Measurements from ENCODE around the gene DMRTA2. TPM values are rescaled to one million over a fixed set of nuclear protein-coding genes. Genes with fewer than 3 reads are reported as not detected.

Gene DMRTA2
- 1.1 and 1.8 TPM in 2 replicates for total RNA-seq (2014; rRNA removed; shearing (Covaris generic))

DNA sequence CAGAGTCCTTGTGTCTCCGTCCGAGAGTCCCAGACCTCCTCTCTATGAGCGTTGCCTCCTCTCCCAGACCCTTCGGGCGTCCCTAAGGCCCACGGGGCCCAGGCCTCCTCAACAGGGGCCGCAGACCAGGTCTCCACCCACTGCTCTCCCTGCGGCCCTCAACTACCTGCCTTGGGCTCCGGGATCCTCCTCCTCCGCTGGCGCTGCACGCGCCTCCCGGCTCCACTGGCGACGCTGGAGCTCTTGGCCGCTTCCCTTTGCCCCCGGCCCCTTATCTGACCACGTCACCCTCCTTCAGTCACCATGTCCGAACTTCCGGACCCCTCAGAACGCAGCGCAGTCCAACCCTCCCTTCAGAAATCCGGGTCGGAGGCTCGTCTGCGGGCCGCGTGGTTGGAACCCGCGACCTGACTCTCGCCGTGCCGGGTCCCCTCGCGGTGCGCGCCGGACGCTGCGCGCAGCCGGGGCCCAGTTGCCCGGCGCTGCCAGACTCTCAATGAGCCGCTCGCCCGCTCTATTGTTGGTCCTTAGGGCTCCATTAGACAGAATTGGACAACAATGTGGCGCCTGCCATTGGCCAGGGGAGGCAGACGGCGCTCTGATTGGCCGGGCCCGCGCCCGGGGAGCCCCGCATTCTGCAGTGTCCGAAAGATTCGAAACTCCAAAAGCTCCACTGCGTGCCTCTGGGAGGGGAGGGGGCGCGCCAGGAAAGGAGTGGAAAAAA is at the start of gene DMRTA2:
DMRTA2 (minus strand) TSS at position 498 of the 724 bp plus-strand sequence. CDS start 1,907 bp downstream, outside the sequence.
- peak; percentile 24 for DNase-seq (ENCODE audit: low spot score)

DNA sequence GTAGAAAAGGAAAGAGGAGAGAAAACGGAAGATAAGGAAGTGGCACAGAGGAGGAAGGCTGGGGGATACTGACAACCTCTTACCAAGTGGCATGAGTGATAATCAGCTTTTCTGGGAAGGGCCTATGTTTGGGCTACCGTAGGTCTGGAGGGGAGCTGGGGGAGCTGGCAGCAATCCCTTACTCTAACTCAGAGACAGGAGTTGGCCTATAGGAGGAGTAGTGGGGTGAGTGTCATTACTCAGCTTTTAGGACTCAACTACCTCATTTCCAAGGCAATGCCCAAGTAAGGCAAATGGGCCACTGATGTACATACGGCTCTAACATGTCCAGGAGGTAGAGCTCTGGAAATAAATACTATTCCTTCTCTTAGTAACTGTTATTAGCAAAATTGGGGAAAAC is 48.7 kb upstream of the DMRTA2 start:
- DNase-seq (ENCODE audit: low spot score), result no peak

DNA sequence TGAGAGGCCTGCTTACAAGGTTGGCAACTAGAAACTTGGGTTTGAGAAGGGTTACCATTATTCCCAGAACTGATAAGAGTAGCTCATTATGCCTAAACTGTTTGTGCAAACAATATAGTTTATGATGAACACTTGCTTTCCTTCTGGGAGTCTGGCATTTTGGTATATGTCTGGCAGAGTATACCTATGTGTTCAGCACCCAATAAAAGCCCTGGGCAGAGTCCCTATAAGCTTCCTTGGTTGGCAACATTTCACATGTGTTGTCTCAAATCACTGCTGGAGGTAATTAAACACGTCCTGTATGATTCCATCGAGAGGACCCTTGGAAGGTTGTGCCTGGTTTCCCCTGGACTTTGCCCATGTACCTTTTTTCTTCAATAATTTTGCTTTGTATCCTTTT is 39.7 kb upstream of the DMRTA2 start:
- DNase-seq (ENCODE audit: low spot score), result no peak

DNA sequence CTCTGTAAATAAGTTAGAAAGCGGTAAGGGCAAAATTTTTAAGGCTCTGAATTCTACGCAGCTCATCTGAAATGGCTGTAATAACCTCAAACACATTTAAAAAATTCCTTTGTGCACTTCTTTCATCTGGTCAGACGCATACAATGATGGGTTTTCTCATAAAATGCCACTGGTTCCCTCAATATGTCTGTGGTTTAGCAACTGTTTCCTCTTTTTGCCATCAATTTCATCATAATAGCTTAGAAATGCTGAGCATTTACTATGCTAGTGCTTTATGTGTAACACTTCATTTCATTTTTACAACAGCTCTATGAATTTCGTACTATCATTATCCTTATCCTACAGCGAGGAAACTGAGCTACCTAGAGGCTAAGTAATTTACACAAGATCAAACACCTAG is 35.3 kb upstream of the DMRTA2 start:
- DNase-seq (ENCODE audit: low spot score), result no peak

DNA sequence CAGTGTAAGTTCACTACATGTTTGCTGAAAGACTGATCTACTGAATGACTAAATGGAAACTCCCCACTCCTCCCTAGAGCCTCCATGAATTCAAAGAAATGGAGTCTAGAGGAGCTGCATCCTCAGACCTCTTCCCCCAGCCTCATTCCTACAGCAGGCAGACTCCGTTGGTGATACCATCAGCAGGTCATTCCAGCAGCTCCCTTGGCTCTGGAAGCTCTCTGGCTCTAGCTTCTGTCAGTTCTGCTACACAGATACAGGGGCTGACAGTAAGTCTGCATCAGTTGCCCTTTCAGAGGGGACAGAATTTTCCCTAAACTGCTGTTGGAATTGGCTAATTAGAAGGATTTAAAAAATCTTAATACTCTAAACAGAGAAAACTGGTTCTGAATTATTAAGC is 31.7 kb upstream of the DMRTA2 start:
- DNase-seq (ENCODE audit: low spot score), result no peak

DNA sequence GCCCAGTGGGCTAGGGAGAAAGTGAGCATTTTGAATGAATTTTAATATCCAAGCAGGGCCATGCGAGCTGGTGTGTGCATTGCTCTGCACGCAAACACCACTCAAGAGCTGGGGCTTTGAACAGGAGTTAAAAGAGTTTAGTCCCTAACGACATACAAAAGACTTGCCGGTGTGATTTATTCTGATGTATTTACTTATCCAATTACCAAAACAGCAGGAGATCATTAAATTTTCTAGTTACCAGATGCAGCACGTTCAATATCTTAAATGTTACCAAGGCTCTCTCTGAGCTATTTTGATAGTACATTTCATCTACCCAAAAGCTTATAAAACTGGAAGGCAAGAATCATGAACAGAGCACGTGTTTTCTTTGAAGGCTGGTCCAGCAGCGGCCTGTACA is 30.0 kb upstream of the DMRTA2 start:
- no peak for DNase-seq (ENCODE audit: low spot score)

DNA sequence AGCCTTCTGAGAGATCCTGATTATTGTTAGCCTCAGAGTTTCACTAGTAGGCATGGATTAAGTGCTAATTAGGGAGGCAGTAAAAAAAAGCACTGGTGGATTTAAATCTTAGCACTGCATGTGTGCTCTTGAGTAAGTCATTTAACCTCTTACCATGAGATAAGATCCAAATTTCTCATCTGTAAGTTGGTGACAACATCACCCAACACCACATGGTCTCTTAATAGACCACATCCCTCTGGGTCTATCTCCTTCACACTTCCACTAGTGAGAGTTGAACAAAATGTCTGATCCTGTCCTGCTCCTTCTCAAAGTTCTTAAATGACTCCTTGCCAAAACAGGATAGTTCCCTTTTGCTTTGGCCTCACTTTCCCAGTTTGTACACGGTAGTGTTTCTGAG is 29.5 kb upstream of the DMRTA2 start:
- DNase-seq (ENCODE audit: low spot score), result no peak

DNA sequence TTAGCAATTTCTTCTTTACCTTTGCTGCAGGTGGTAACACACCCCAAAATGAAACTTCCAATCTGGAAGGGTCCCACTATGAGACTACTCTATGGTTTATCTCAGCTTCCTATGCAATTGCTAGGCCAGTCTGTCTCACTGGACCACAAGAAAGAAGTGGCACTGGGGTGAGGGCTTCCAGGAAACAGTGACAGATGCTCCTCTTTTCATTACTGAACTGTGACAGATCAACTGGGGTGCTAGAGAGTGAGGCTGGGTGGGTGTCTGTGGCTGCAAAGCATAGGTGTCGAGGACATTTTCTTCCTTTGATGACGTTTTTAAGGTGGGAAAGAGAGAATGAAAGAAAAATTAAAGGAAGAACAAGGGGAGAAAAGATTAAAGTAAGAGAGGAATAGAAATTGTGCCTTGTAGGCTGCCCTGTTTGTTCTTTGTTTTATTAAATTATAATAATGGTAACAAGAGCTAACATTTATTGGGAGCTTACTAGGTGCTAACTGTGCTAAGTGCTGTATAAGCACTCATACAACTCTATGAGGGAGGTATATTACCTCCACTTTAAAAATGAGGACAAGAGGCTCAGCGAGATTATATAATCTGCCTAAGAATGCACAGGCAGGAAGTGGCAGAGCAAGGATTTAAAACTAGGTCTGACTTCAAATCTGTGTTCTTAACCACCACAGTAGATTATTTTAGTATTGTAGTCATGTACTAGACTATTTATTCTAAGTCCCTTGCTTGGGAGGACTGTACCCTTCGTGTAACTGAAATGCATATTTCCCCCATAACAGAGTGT is 27.8 kb upstream of the DMRTA2 start:
- no peak for DNase-seq (ENCODE audit: low spot score)

DNA sequence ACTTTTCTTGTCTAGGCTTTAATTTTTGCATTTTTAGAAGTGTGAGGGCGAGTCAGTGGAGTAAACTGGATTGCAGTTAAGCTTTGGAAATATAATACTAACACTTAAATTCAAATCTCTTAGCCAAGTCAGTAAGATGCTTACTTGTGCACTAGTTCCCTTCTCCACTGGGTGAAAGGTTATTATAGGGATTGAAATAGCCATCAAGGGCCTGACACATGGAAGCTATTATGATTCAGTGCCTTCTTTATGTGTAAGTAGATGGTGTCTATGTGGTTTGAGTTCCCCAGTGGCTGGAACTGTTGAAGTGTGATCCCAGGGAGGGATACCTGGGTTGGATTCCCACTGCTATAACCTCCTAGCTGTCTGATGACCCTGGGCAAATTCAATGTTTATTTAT is 24.7 kb upstream of the DMRTA2 start:
- no peak for DNase-seq (ENCODE audit: low spot score)

DNA sequence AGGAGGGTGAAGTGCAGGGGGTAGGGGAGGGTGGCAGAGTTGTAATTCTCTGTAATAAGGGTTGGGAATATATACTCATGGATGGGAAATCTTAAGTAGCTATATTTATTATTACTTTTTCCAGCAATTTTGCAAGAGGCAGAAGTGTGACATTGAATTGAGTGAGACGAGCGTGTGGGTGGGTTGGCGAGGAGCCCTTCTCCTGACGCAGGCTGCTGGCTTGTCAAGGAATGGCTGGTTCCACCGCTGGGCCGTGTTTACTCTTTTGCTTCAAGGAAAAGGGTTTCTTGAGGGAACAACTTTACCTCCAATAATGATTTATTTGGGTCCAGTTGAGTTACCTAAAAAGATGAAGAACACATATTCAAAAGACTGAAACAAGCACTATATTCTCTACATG is 17.9 kb upstream of the DMRTA2 start:
- DNase-seq (ENCODE audit: low spot score), result no peak

DNA sequence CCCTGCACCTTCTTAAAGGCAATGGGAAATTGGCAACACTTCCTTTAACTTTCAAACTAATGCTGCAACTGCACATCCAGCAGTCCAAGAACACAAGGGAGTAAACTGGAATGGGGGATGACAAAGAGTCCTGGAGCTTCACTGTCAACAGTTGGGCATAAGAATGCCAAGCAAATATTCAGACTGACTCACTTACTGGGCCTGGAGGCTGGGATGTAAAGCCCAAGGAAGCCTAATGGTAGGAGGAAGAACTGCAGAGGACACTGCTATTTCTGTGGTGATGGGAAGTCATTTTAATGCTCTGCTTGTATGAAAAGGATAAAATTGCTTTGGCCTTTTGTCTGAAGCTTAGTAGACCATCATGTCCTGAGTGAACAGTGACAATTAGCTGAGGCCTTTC is 15.7 kb upstream of the DMRTA2 start:
- DNase-seq (ENCODE audit: low spot score), result peak; percentile 2

DNA sequence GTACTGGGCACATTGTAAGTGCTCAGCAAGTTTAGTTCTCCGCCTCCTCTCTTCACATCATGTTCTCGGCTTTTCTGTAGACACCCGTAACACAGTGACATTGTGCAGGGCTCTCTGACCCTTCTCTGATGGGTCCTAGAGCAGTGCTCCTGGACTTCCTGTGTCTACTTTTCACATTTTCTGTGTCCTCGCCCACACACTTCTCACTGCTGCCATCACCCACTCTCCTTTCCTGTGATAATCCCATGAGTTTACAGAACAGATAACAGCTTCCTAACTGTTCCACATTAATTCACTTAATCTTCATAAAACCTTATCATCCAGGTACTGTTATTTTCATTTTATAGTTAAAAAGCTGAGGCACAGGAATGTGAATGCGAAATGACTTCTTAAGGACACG is 13.2 kb upstream of the DMRTA2 start:
- DNase-seq (ENCODE audit: low spot score), result no peak

DNA sequence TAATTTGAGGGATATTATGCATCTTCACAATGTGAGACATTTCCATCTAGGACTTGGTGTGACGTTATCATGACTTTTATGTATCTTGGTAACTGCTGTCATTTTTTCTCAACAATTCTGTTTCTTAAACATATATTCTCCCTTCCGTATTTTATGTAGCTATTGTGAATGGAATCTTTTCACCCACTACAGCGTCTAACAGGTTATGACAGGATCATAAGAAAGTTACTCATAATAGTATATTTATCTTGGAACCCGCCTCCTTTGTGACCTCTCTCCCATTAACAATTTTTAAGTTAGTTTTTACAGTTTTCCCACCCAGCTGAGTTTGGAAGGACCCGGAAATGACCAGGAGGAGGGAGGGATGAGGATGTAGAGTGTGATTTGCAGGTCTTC is 6.8 kb upstream of the DMRTA2 start:
- DNase-seq (ENCODE audit: low spot score), result no peak

DNA sequence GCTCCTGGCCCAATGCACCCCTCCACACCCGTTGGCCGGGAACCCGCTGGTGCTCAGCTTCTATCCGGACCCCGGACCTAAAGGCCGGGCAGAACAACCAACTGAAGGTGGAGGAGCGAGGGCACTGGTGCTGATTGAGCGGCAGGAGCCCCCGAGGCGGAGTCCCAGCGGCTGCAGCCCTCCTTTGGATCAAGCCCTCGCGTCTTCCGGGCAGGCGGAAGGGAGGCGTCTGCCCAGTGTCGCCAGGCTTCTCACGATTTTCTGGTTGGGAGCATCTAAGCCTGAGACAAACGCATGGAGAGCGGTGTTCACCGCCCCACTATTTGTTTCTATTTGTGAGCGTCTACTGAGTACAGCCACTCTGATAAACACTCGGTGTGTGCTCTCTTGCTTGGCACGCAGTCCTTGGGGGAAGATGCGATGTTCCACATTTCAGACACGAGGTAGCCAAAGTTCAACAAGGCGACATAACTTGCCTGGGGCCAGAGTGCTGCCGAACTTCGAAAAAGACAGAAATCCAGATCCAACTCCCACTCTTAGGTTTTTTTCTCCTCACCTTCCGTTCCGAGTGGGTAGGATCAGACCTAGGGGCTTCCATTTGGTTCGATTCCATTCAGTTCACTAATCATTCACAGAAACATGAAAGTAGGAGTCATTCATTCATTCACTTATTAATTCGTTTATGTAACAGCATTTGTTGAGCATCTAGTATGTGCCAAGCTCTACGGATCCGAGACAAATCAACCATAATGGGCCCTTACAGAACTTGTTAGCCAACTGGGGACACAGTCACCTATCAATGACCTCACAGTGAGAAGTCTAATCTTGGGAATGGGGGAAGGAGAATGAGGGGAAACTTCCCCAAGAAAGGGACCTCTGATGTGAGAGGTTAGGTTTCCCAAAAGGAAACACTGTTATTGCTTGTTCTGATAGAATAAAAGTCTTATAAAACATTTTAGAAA is 4.9 kb upstream of the DMRTA2 start:
- DNase-seq (ENCODE audit: low spot score), result no peak

DNA sequence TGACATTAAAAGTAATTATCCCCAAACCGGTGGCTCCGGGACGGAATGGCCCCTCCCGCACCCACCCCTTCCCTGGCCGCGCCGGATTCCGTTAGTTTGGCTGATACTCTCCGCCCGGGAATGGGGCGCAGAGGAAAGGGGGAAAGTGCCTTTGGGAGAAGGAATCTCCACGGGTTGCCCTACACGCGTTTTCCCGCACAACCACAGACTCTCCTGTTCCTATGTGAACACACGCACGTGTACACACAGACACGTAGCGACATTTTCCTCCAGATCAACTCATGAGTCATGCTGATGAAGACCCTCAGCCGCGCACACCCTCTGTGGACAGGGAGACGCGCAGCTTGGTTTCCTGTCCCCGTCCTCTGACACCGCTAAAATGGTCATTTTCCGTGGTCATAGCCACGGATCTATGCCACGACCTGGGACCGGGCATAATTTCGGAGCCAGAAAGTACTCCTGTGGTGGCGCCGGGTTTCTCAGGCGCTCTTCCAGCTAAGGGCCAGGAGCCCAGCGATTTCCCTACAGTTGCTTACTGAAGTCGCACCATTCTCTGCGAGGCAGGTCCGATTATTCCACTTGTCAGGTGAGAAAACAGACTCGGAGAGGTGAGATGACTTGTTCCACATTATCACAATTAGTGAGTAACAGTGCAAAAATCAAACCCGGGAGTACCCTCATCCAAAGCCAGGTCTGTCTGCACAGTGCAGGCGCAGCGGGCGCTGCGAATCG is 4.0 kb upstream of the DMRTA2 start:
- DNase-seq (ENCODE audit: low spot score), result no peak

DNA sequence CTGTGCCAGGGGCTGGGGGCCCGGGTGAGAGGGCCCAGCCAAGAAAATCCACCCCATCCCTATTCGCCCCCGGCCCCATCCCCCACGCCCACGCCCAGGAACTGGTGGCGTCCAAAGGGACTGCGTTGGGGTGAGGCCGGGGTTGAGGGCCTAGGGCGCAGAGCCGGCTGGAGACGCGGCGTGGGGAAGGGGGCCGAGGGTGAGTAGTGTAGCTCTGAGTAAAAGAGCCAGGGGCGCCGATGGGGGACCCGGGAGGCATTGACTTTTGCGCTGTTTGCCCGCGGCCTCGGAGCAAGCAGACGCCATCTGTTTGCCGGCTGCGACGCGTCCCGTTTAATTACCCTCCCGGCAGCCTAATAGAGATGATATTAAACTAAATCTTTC is 3.5 kb upstream of the DMRTA2 start:
- no peak for DNase-seq (ENCODE audit: low spot score)

DNA sequence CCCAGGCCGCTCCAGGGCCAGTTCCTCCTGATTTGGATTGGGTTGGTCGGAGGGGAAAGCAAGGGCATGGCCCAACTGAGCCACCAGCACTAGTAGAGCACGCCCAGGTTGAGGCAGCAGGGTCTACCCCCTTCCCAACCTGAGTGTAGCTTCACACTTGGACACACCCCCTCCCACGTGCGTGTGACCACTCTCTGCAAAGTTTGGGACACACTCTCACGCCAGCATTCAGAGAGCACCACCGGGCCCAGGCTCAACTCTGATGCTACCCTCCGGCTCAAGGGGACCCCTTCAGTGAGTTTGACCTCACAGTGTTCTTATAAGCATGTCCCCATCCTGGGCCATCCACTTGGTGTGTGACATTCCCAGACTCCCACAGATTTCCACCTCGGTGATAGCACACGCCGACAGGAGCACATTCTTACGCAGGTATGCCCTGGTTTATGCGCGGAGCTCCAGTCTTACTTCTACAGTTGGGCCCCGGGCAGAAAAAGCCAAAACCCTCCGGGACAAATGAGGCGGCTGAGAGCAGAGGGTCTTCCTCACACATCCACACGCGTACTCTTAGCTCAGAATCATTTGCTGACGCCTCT is 3.0 kb upstream of the DMRTA2 start:
- no peak for DNase-seq (ENCODE audit: low spot score)

DNA sequence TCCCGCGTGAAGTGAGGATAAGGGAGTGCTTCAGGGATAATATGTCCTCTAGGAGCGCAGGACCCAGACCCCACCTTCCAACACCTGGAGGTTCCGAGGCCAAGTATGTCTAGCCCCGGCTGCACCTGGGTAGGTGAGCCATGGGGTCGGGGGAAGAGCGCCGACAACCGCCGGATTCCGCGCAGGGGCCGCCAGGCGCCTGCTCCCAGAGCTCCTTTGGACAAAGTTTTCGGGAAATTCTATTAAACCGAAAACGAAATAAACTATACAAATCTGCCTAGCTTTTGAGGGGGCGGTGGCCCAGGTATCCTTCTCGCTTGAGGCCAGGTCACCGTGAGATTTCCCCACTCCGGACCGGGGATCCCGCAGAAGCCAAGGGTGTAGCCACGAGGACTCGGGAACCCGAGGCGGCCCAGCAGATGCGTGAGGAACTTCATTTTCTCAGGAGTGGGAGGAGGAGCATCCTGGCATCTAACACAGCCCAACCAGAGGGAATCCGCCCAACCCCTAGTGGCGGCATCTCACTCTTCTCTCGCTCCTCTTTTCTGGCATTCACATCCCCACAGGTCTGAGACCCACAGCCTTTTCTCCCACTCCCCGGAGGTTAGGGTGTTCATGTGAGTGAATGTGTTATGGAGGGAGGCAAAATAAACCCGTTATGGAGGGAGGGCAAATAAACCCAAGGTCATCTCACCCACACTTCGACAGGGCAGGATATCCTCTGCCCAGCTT is 2.3 kb upstream of the DMRTA2 start:
- no peak for DNase-seq (ENCODE audit: low spot score)

DNA sequence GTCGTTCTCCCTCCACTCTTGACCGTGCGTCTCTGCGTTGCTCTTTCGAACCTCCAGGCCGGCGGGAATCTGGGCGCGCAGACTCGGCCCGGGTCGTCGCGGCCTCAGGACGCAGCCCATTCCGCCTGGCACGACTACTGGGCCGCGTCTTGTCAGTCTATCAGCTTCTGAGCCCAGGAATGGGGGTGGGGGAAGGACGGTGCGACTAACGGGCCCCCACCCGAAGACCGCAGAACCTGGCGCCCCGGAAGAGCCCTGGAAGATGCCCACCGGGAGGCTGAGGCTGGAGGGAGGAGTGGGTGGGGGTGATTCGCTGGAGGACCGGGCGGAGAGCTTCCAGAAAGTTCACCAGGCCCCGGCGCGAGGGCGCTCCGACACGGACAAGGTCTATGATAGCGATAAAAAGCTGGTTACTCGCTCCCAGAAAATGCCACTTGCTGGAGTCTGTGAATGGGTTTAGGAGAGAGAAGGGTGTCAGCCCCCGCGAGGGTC is 1.7 kb upstream of the DMRTA2 start:
- no peak for DNase-seq (ENCODE audit: low spot score)
